Measurements from ENCODE around the gene PRKAG2.

DNA sequence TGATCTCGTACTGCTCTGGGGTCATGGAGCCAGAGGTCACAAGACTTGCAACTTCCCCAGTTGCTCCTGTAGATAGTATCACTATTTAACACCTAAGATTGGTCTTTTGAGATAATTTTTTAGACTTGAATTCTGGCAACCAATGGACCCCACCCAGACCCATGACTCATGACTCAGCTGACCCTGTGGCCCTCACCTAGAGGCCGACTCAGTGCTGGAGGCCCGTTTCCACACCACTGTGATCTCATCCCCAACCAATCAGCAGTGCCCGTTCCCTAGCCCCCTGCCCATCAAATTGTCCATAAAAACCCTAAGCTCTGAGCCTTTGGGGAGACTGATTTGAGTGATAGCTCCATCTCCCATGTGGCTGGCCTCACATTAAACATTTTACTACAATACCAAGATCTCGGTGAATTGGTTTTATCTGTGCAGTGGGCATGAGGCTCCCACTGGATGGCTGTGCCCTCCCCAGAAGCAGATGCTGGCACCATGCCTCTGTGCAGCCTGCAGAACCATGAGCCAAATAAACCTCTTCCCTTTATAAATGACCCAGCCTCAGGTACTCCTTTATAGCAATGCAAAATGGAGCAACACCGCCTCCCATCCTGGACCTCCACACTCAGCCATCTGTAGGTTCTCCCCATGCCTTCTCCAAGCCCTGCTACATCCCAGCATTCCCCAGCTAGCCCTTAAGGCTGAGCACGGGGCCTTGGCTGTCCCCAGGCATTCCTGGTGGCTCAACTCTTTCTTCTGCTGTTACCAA lies 98.8 kb downstream of the PRKAG2 start:
- TF ChIP-seq GATA2 (IDR thresholded peaks at IDR 0.05; ENCODE audit: low read depth, low read length): no peak
- TF ChIP-seq GATA3 (IDR thresholded peaks at IDR 0.05; ENCODE audit: low read depth, low read length): no peak

All from SH-SY5Y (cell line).